ENCODE measurements around the gene CLBA1. TPM values are rescaled to one million over a fixed set of nuclear protein-coding genes. Genes with fewer than 3 reads are reported as not detected.
"Not testable (repeated sequence)": the region's sequence is repeated elsewhere in the genome, so short reads cannot be mapped to it uniquely, and the experiment has no call there.

The CLBA1 gene
- total RNA-seq, 1 donor from 2014 or later, result 8.4 TPM

- Histone ChIP-seq H3K27me3 (ENCODE audit: control insufficient read depth, insufficient read depth, low read length) (no peaks in the 10 kb centered on the region), H3K4me3 (ENCODE audit: low read depth, low read length) (no peak overlapping the region), H3K36me3 (ENCODE audit: control insufficient read depth, insufficient read depth, low read length) (no peaks in the 10 kb centered on the region)
- FAIRE-seq, result no peak
- TF ChIP-seq CTCF (IDR thresholded peaks at IDR 0.05; ENCODE audit: insufficient read depth, low read length, severe bottlenecking), result no peak
- DNase-seq (ENCODE audit: low read depth), result peak; percentile 69
These were observed 41.4 kb downstream of the CLBA1 start for GRCh38 chr14:105026802-105027563.

- not testable (repeated sequence) for FAIRE-seq; H3K4me3 ChIP-seq (ENCODE audit: low read depth, low read length); H3K36me3 ChIP-seq (ENCODE audit: control insufficient read depth, insufficient read depth, low read length); H3K27me3 ChIP-seq (ENCODE audit: control insufficient read depth, insufficient read depth, low read length); DNase-seq (ENCODE audit: low read depth)
These were observed 42.1 kb downstream of the CLBA1 start for GRCh38 chr14:105027718-105028117.

GRCh38 chr14:105028251-105028927 lies 42.8 kb downstream of the CLBA1 start:
- DNase-seq (ENCODE audit: low read depth), result no peak
- TF ChIP-seq CTCF (IDR thresholded peaks at IDR 0.05; ENCODE audit: insufficient read depth, low read length, severe bottlenecking), result no peak
- no peak for FAIRE-seq

DNA sequence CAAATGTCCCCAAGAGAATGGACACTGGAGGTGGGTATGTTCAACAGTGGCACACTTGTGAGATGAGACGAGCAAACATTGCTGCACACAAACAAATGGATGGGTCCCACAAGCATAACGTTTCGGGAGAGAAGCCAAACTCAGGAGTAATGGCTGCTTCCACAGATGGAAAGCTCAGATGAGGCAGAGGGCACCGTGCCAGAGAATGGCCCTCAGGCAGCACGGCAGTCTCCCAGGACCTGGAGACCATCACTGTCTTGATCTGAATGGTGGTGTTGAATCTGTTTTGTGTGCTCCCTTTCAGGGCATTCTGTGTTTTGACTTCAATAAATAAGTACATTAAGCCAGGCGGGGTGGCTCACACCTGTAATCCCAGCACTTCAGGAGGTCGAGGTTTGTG lies 43.8 kb downstream of the CLBA1 start:
- Histone ChIP-seq H3K4me3 (ENCODE audit: low read depth, low read length) (no peak overlapping the region), H3K27me3 (ENCODE audit: control insufficient read depth, insufficient read depth, low read length) (no peaks in the 10 kb centered on the region), H3K36me3 (ENCODE audit: control insufficient read depth, insufficient read depth, low read length) (no peaks in the 10 kb centered on the region)
- no peak for DNase-seq (ENCODE audit: low read depth)
- FAIRE-seq, result no peak
- no peak for TF ChIP-seq CTCF (IDR thresholded peaks at IDR 0.05; ENCODE audit: insufficient read depth, low read length, severe bottlenecking)

More at GRCh38 chr14:105028251-105028927, 42.8 kb downstream of the CLBA1 start:
- Histone ChIP-seq H3K27me3 (ENCODE audit: control insufficient read depth, insufficient read depth, low read length) (no peaks in the 10 kb centered on the region), H3K4me3 (ENCODE audit: low read depth, low read length) (no peak overlapping the region), H3K36me3 (ENCODE audit: control insufficient read depth, insufficient read depth, low read length) (no peaks in the 10 kb centered on the region)

GRCh38 chr14:105030194-105030593 lies 44.6 kb downstream of the CLBA1 start:
- Histone ChIP-seq H3K36me3 (ENCODE audit: control insufficient read depth, insufficient read depth, low read length) (no peaks in the 10 kb centered on the region), H3K27me3 (ENCODE audit: control insufficient read depth, insufficient read depth, low read length) (no peaks in the 10 kb centered on the region), H3K4me3 (ENCODE audit: low read depth, low read length) (no peak overlapping the region)
- TF ChIP-seq CTCF (IDR thresholded peaks at IDR 0.05; ENCODE audit: insufficient read depth, low read length, severe bottlenecking), result no peak
- FAIRE-seq (no peak), DNase-seq (ENCODE audit: low read depth) (no peak)

GRCh38 chr14:105030836-105031396 lies 45.3 kb downstream of the CLBA1 start:
- Histone ChIP-seq H3K4me3 (ENCODE audit: low read depth, low read length) (no peak overlapping the region), H3K36me3 (ENCODE audit: control insufficient read depth, insufficient read depth, low read length) (no peaks in the 10 kb centered on the region), H3K27me3 (ENCODE audit: control insufficient read depth, insufficient read depth, low read length) (no peaks in the 10 kb centered on the region)
- no peak for TF ChIP-seq CTCF (IDR thresholded peaks at IDR 0.05; ENCODE audit: insufficient read depth, low read length, severe bottlenecking)
- FAIRE-seq (no peak), DNase-seq (ENCODE audit: low read depth) (no peak)

DNA sequence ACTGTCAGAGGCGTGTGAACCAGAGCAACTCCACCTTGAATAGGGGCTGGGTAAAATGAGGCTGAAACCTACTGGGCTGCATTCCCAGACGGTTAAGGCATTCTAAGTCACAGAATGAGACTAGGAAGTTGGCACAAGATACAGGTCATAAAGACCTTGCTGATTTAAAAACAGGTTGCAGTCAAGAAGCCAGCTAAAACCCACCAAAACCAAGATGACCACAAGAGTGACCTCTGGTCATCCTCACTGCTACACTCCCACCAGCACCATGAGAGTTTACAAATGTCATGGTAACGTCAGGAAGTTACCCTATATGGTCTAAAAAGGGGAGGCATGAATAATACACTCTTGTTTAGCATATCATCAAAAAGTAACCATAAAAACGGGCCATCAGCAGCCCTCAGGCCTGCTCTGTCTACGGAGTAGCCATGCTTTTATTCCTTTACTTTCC lies 46.9 kb downstream of the CLBA1 start:
- not testable (repeated sequence) for H3K36me3 ChIP-seq (ENCODE audit: control insufficient read depth, insufficient read depth, low read length); H3K27me3 ChIP-seq (ENCODE audit: control insufficient read depth, insufficient read depth, low read length); FAIRE-seq; H3K4me3 ChIP-seq (ENCODE audit: low read depth, low read length)
- peak; percentile 73 for DNase-seq (ENCODE audit: low read depth)

- FAIRE-seq; H3K27me3 ChIP-seq (ENCODE audit: control insufficient read depth, insufficient read depth, low read length); DNase-seq (ENCODE audit: low read depth); H3K36me3 ChIP-seq (ENCODE audit: control insufficient read depth, insufficient read depth, low read length): not testable (repeated sequence)
- peak overlapping the region; percentile 28 for H3K4me3 ChIP-seq (ENCODE audit: low read depth, low read length)
These were observed 47.9 kb downstream of the CLBA1 start for GRCh38 chr14:105033412-105033900.
